T-helper 9 cell (primary cell): ENCODE data around the gene MARCHF9.
"Not testable (repeated sequence)": the region's sequence is repeated elsewhere in the genome, so short reads cannot be mapped to it uniquely, and the experiment has no call there.

Source experiments
- DNase-seq: peaks from one replicate; pipeline ENCODE4 v3.0.0-alpha.2; 2020

The MARCHF9 gene

GRCh38 chr12:57771236-57771872 is 16.5 kb downstream of the MARCHF9 start:
- DNase-seq, result peak; percentile 76

GRCh38 chr12:57771873-57772428 is 17.0 kb downstream of the MARCHF9 start, which contains the start of gene METTL1:
TSS of gene METTL1 (minus strand) at chr12:57772105. CDS start at chr12:57772083, 22 bp downstream.
- peak; percentile 84 for DNase-seq

- DNase-seq, result peak; percentile 21
These were observed 17.8 kb downstream of the MARCHF9 start, which contains the start of gene EEF1AKMT3 for GRCh38 chr12:57772429-57773322. TSS of gene EEF1AKMT3 (plus strand) at chr12:57772614. CDS start at chr12:57772725, 111 bp downstream.

GRCh38 chr12:57774634-57775033 is 19.7 kb downstream of the MARCHF9 start:
- not testable (repeated sequence) for DNase-seq

GRCh38 chr12:57775044-57775443 is 20.1 kb downstream of the MARCHF9 start:
- DNase-seq, result no peak

- DNase-seq, result no peak
These were observed 20.8 kb downstream of the MARCHF9 start for GRCh38 chr12:57775563-57776246.

GRCh38 chr12:57776247-57776587 is 21.3 kb downstream of the MARCHF9 start:
- DNase-seq, result no peak

- no peak for DNase-seq
These were observed 22.5 kb downstream of the MARCHF9 start for GRCh38 chr12:57777367-57777766.

GRCh38 chr12:57777911-57778310 is 23.0 kb downstream of the MARCHF9 start:
- no peak for DNase-seq

- DNase-seq, result no peak
These were observed 24.8 kb downstream of the MARCHF9 start for GRCh38 chr12:57779736-57780135.

GRCh38 chr12:57780284-57780897 is 25.5 kb downstream of the MARCHF9 start:
- no peak for DNase-seq

- no peak for DNase-seq
These were observed 26.3 kb downstream of the MARCHF9 start for GRCh38 chr12:57781244-57781643.

- DNase-seq, result no peak
These were observed 26.9 kb downstream of the MARCHF9 start for GRCh38 chr12:57781801-57782200.

GRCh38 chr12:57782243-57782607 is 27.3 kb downstream of the MARCHF9 start:
- DNase-seq, result no peak

- peak; percentile 99 for DNase-seq
These were observed 27.9 kb downstream of the MARCHF9 start, which contains the start of gene TSFM for GRCh38 chr12:57782608-57783465. TSS of gene TSFM (plus strand) at chr12:57782787. CDS start at chr12:57782802, 15 bp downstream.

- DNase-seq, result no peak
These were observed 28.5 kb downstream of the MARCHF9 start for GRCh38 chr12:57783466-57783801.

GRCh38 chr12:57783861-57784260 is 29.0 kb downstream of the MARCHF9 start:
- no peak for DNase-seq

- DNase-seq, result no peak
These were observed 39.0 kb downstream of the MARCHF9 start for GRCh38 chr12:57793920-57794319.

GRCh38 chr12:57795354-57795753 is 40.5 kb downstream of the MARCHF9 start:
- no peak for DNase-seq

- no peak for DNase-seq
These were observed 42.1 kb downstream of the MARCHF9 start for GRCh38 chr12:57796996-57797395.

- no peak for DNase-seq
These were observed 43.0 kb downstream of the MARCHF9 start for GRCh38 chr12:57797933-57798332.

- DNase-seq, result no peak
These were observed 46.1 kb downstream of the MARCHF9 start for GRCh38 chr12:57800965-57801364.
